NCI-H1694 treated with DMSO at 0.1 percent for 48 hours (cell line): ENCODE measurements around the gene TBC1D30.
A peak's percentile ranks its signal among the peaks of the same experiment; 100 is the strongest.
"Not testable (repeated sequence)": the region's sequence is repeated elsewhere in the genome, so short reads cannot be mapped to it uniquely, and the experiment has no call there.

Experiments used
- DNase-seq: peaks from one replicate; lab custom pipeline; 2025; lab: John Stamatoyannopoulos, UW

The TBC1D30 gene

GRCh38 chr12:64824500-64825142 lies at the start of gene TBC1D30:
Gene TBC1D30, plus strand, starts transcription at chr12:64824647. Its CDS starts 233 bp downstream, at chr12:64824880.
- DNase-seq = peak; percentile 43

GRCh38 chr12:64775147-64775736 lies 49.2 kb upstream of the TBC1D30 start:
- not testable (repeated sequence) for DNase-seq

GRCh38 chr12:64779354-64779974 lies 45.0 kb upstream of the TBC1D30 start:
- DNase-seq = no peak

- DNase-seq = no peak
These were observed 44.3 kb upstream of the TBC1D30 start for GRCh38 chr12:64780132-64780530.

GRCh38 chr12:64780531-64781279 lies 43.7 kb upstream of the TBC1D30 start:
- no peak for DNase-seq

- DNase-seq = no peak
These were observed 42.9 kb upstream of the TBC1D30 start for GRCh38 chr12:64781280-64782190.

GRCh38 chr12:64782191-64782876 lies 42.1 kb upstream of the TBC1D30 start:
- no peak for DNase-seq

GRCh38 chr12:64785838-64786237 lies 38.6 kb upstream of the TBC1D30 start:
- no peak for DNase-seq

- no peak for DNase-seq
These were observed 34.3 kb upstream of the TBC1D30 start for GRCh38 chr12:64790166-64790565.

GRCh38 chr12:64791036-64791435 lies 33.4 kb upstream of the TBC1D30 start:
- no peak for DNase-seq

- DNase-seq = no peak
These were observed 32.3 kb upstream of the TBC1D30 start for GRCh38 chr12:64792128-64792527.

GRCh38 chr12:64793610-64794009 lies 30.8 kb upstream of the TBC1D30 start:
- DNase-seq = no peak

- no peak for DNase-seq
These were observed 30.1 kb upstream of the TBC1D30 start for GRCh38 chr12:64794305-64794704.

- DNase-seq = peak; percentile 77
These were observed 28.1 kb upstream of the TBC1D30 start for GRCh38 chr12:64796205-64796845.

- no peak for DNase-seq
These were observed 27.3 kb upstream of the TBC1D30 start for GRCh38 chr12:64797156-64797555.

GRCh38 chr12:64798165-64798564 lies 26.3 kb upstream of the TBC1D30 start:
- DNase-seq = no peak

GRCh38 chr12:64800640-64801039 lies 23.8 kb upstream of the TBC1D30 start:
- no peak for DNase-seq

GRCh38 chr12:64801381-64801780 lies 23.1 kb upstream of the TBC1D30 start:
- peak; percentile 18 for DNase-seq

GRCh38 chr12:64802180-64802775 lies 22.2 kb upstream of the TBC1D30 start:
- peak; percentile 31 for DNase-seq

GRCh38 chr12:64806173-64806572 lies 18.3 kb upstream of the TBC1D30 start:
- no peak for DNase-seq
